ENCODE data around the gene LRRC23. TPM values are rescaled to one million over a fixed set of nuclear protein-coding genes. Genes with fewer than 3 reads are reported as not detected.
A peak's percentile ranks its signal among the peaks of the same experiment; 100 is the strongest.
"Not testable (repeated sequence)": the region's sequence is repeated elsewhere in the genome, so short reads cannot be mapped to it uniquely, and the experiment has no call there.

The LRRC23 gene
- polyA plus RNA-seq, 1 donor from 2014 or later, result 20.5 TPM

DNA sequence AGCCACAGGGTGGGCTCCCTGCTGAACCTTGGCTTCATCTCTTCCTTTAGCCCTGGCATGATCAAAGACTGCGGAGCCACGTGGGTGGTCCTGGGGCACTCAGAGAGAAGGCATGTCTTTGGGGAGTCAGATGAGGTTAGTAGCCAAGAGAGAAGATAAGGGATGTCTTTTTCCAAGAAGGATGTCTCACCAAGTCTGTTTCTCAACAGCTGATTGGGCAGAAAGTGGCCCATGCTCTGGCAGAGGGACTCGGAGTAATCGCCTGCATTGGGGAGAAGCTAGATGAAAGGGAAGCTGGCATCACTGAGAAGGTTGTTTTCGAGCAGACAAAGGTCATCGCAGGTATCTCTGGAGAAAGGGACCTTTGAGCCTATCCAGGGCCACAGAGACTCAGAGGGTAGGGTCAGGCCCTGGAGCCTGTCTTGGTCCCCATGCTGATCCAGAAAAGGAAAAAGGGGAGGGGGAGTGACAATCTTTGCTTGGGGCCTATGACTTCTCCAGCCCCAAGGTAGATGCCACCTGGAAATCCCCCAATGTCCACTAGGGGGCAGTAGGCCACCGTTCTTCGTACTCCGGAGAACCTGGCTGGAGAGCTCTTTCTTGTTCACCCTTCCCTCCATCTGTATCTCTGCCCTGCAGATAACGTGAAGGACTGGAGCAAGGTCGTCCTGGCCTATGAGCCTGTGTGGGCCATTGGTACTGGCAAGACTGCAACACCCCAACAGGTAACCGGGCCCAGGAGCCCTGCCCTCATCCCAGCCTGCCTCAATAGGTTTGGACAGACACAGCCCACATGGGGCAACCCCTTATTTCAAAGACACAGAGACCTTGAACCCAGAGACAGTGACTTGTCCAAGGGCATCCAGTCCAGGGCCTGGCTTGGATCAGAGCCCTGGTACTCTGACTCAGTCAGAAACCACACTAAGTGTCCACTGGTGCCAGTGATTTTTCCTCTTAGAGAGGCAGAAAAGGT, 35.3 kb upstream of the LRRC23 start:
- H3K9me3 ChIP-seq (ENCODE audit: low read length), result no peaks in the 10 kb centered on the region
- no peaks in the 10 kb centered on the region for H3K27me3 ChIP-seq (ENCODE audit: insufficient read depth, low read depth, low read length)
- peak overlapping the region; percentile 89 for H3K4me2 ChIP-seq (ENCODE audit: low read length)
- no peaks in the 10 kb centered on the region for H3K79me2 ChIP-seq (replicated peaks; ENCODE audit: insufficient read depth, low read length)
- peaks cover 3% of the 10 kb centered on the region for H3F3A ChIP-seq (ENCODE audit: insufficient read depth, low read length, poor library complexity, severe bottlenecking)
- TF ChIP-seq TAF1 (IDR thresholded peaks at IDR 0.05; ENCODE audit: low read depth), result no peak
- TF ChIP-seq, protein P1, sequence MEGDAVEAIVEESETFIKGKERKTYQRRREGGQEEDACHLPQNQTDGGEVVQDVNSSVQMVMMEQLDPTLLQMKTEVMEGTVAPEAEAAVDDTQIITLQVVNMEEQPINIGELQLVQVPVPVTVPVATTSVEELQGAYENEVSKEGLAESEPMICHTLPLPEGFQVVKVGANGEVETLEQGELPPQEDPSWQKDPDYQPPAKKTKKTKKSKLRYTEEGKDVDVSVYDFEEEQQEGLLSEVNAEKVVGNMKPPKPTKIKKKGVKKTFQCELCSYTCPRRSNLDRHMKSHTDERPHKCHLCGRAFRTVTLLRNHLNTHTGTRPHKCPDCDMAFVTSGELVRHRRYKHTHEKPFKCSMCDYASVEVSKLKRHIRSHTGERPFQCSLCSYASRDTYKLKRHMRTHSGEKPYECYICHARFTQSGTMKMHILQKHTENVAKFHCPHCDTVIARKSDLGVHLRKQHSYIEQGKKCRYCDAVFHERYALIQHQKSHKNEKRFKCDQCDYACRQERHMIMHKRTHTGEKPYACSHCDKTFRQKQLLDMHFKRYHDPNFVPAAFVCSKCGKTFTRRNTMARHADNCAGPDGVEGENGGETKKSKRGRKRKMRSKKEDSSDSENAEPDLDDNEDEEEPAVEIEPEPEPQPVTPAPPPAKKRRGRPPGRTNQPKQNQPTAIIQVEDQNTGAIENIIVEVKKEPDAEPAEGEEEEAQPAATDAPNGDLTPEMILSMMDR (IDR thresholded peaks at IDR 0.05; ENCODE audit: poor library complexity, severe bottlenecking), result peak; percentile 94
- peak; percentile 78 for TF ChIP-seq SMC3 (conservative IDR thresholded peaks at IDR 0.05; ENCODE audit: poor library complexity)
- TF ChIP-seq EP300 (conservative IDR thresholded peaks at IDR 0.05; ENCODE audit: poor library complexity, severe bottlenecking), result no peak
- TF ChIP-seq RAD21 (conservative IDR thresholded peaks at IDR 0.05), result peak; percentile 90
- TF ChIP-seq, protein P2, sequence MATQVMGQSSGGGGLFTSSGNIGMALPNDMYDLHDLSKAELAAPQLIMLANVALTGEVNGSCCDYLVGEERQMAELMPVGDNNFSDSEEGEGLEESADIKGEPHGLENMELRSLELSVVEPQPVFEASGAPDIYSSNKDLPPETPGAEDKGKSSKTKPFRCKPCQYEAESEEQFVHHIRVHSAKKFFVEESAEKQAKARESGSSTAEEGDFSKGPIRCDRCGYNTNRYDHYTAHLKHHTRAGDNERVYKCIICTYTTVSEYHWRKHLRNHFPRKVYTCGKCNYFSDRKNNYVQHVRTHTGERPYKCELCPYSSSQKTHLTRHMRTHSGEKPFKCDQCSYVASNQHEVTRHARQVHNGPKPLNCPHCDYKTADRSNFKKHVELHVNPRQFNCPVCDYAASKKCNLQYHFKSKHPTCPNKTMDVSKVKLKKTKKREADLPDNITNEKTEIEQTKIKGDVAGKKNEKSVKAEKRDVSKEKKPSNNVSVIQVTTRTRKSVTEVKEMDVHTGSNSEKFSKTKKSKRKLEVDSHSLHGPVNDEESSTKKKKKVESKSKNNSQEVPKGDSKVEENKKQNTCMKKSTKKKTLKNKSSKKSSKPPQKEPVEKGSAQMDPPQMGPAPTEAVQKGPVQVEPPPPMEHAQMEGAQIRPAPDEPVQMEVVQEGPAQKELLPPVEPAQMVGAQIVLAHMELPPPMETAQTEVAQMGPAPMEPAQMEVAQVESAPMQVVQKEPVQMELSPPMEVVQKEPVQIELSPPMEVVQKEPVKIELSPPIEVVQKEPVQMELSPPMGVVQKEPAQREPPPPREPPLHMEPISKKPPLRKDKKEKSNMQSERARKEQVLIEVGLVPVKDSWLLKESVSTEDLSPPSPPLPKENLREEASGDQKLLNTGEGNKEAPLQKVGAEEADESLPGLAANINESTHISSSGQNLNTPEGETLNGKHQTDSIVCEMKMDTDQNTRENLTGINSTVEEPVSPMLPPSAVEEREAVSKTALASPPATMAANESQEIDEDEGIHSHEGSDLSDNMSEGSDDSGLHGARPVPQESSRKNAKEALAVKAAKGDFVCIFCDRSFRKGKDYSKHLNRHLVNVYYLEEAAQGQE (IDR thresholded peaks at IDR 0.05; ENCODE audit: borderline replicate concordance), result no peak
- no peak overlapping the region for H2AFZ ChIP-seq (ENCODE audit: low read depth, low read length)
- peak overlapping the region; percentile 83 for H3K4me3 ChIP-seq (ENCODE audit: low read length)
- H4K20me1 ChIP-seq (ENCODE audit: insufficient read depth), result no peaks in the 10 kb centered on the region
- no peaks in the 10 kb centered on the region for H3K9me2 ChIP-seq (ENCODE audit: insufficient read depth, low read length)
- no peaks in the 10 kb centered on the region for H3K36me3 ChIP-seq (ENCODE audit: insufficient read depth, low read length)
- H3K27ac ChIP-seq (ENCODE audit: low read length), result peak overlapping the region; percentile 42
- H3K9ac ChIP-seq (ENCODE audit: low read length), result peak overlapping the region; percentile 32

DNA sequence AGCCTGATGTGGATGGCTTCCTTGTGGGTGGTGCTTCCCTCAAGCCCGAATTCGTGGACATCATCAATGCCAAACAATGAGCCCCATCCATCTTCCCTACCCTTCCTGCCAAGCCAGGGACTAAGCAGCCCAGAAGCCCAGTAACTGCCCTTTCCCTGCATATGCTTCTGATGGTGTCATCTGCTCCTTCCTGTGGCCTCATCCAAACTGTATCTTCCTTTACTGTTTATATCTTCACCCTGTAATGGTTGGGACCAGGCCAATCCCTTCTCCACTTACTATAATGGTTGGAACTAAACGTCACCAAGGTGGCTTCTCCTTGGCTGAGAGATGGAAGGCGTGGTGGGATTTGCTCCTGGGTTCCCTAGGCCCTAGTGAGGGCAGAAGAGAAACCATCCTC, 34.3 kb upstream of the LRRC23 start:
- not testable (repeated sequence) for H3K4me3 ChIP-seq (ENCODE audit: low read length); H3K27ac ChIP-seq (ENCODE audit: low read length); H3K79me2 ChIP-seq (replicated peaks; ENCODE audit: insufficient read depth, low read length)

More for the DNA sequence above, 34.3 kb upstream of the LRRC23 start:
- not testable (repeated sequence) for H3K9me2 ChIP-seq (ENCODE audit: insufficient read depth, low read length); H3K27me3 ChIP-seq (ENCODE audit: insufficient read depth, low read depth, low read length); H2AFZ ChIP-seq (ENCODE audit: low read depth, low read length); H3K36me3 ChIP-seq (ENCODE audit: insufficient read depth, low read length); H3K9me3 ChIP-seq (ENCODE audit: low read length); H4K20me1 ChIP-seq (ENCODE audit: insufficient read depth); H3K4me2 ChIP-seq (ENCODE audit: low read length); H3F3A ChIP-seq (ENCODE audit: insufficient read depth, low read length, poor library complexity, severe bottlenecking); H3K9ac ChIP-seq (ENCODE audit: low read length)

Data from neural cell (in vitro differentiated cells).